Measurements from ENCODE around the gene C2CD3. TPM values are rescaled to one million over a fixed set of nuclear protein-coding genes. Genes with fewer than 3 reads are reported as not detected.

The C2CD3 gene
- total and polyA plus RNA-seq, 2 donors, result 12.2 to 13.6 TPM

- Histone ChIP-seq H3K4me3 (ENCODE audit: low read length in 2 of 2) (no peak overlapping the region), H3K27me3 (ENCODE audit: control insufficient read depth in 2 of 2, insufficient read depth in 1 of 2, low read length in 1 of 2) (no peaks in the 10 kb centered on the region), H3K9me3 (ENCODE audit: control insufficient read depth in 2 of 2, insufficient read depth in 1 of 2, low read length in 1 of 2) (no peaks in the 10 kb centered on the region), H3K4me1 (ENCODE audit: control insufficient read depth in 2 of 2, insufficient read depth in 2 of 2, low read length in 2 of 2) (no peaks in the 10 kb centered on the region), H3K36me3 (ENCODE audit: control insufficient read depth in 2 of 2, insufficient read depth in 2 of 2, low read length in 1 of 2) (peaks cover 8 to 58% of the 10 kb centered on the region in 2 donors), H3K27ac (ENCODE audit: low read depth in 1 of 2, low read length in 1 of 2) (no peak overlapping the region)
- 100% methylated on average over 1 of the region's 1 CpG for WGBS
- DNase-seq (ENCODE audit: low read depth in 6 of 9, low spot score in 9 of 9), result no peak
Measured at GRCh38 chr11:74106124-74106523, 64.7 kb downstream of the C2CD3 start.

DNA sequence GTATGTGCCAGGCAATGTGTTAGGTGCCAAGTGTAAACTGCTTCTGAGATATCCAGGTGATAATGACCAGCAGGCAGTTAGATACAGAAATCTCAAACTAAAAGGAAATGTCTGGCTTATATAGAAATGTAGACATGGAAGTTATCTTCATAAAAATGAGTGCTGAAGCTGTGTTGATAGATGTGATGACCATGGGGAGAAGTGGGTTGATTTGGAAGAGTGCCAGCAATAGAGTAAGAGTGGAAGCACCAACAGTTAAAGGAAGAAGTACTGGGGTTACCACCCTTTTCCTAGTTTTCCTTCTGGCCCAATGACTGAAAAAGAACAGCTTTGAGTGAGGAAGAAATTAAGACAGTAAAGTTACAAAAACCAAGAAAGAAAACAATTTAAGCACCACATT, 68.5 kb downstream of the C2CD3 start:
- no peaks in the 10 kb centered on the region for H3K9me3 ChIP-seq (ENCODE audit: control insufficient read depth in 2 of 2, insufficient read depth in 1 of 2, low read length in 1 of 2)
- no peak overlapping the region for H3K27ac ChIP-seq (ENCODE audit: low read depth in 1 of 2, low read length in 1 of 2)
- no peak overlapping the region for H3K4me3 ChIP-seq (ENCODE audit: low read length in 2 of 2)
- no peak for DNase-seq (ENCODE audit: low read depth in 6 of 9, low spot score in 9 of 9)
- peaks cover 11 to 74% of the 10 kb centered on the region in 2 donors for H3K36me3 ChIP-seq (ENCODE audit: control insufficient read depth in 2 of 2, insufficient read depth in 2 of 2, low read length in 1 of 2)
- no peaks in the 10 kb centered on the region for H3K27me3 ChIP-seq (ENCODE audit: control insufficient read depth in 2 of 2, insufficient read depth in 1 of 2, low read length in 1 of 2)
- no peaks in the 10 kb centered on the region for H3K4me1 ChIP-seq (ENCODE audit: control insufficient read depth in 2 of 2, insufficient read depth in 2 of 2, low read length in 2 of 2)

DNA sequence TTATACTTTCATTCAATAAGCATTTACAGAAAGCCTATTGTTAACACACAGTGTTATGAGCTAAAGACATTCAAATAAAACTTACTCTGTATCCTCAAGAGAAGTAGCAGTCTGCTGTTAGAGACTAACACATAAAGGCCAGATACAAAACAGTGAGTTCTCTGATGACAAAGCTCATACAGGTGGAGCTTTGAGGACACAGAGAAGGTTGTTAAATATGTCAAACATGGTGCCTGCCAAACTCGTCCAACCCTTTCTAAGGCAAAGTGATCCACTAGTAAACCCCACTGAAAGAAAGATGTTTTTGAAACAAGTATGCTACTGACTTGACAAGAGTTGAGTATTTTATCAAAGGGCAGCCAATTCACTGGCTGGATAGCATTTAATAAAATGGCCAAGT, 70.1 kb downstream of the C2CD3 start:
- Histone ChIP-seq H3K9me3 (ENCODE audit: control insufficient read depth in 2 of 2, insufficient read depth in 1 of 2, low read length in 1 of 2) (no peaks in the 10 kb centered on the region), H3K27ac (ENCODE audit: low read depth in 1 of 2, low read length in 1 of 2) (no peak overlapping the region), H3K4me1 (ENCODE audit: control insufficient read depth in 2 of 2, insufficient read depth in 2 of 2, low read length in 2 of 2) (no peaks in the 10 kb centered on the region), H3K4me3 (ENCODE audit: low read length in 2 of 2) (no peak overlapping the region), H3K36me3 (ENCODE audit: control insufficient read depth in 2 of 2, insufficient read depth in 2 of 2, low read length in 1 of 2) (peaks cover 11 to 72% of the 10 kb centered on the region in 2 donors), H3K27me3 (ENCODE audit: control insufficient read depth in 2 of 2, insufficient read depth in 1 of 2, low read length in 1 of 2) (no peaks in the 10 kb centered on the region)
- no peak for DNase-seq (ENCODE audit: low read depth in 6 of 9, low spot score in 9 of 9)
- whole genome bisulfite sequencing, result 97% methylated on average over 1 of the region's 1 CpG

DNA sequence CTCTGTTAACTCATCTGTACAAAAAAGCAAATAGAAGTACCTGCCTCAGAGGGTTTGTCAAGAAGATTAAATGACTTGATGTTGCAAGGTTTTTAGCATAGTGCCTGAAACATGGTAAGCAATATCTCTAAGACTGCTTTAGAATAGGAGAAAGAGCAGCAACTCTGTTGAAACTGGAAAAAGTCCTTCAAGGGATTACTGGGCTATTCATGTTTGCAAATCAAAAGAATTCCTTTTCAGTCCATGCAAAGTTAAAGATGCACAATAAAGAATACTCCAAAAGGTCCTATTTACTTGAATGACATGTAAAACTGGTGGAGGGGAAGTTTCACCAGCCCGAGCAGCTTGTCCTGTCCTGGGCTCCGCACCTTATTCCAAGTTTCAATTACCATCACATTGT, 70.6 kb downstream of the C2CD3 start:
- peaks cover 11 to 69% of the 10 kb centered on the region in 2 donors for H3K36me3 ChIP-seq (ENCODE audit: control insufficient read depth in 2 of 2, insufficient read depth in 2 of 2, low read length in 1 of 2)
- WGBS, result 99% methylated on average over 2 of the region's 2 CpGs

DNA sequence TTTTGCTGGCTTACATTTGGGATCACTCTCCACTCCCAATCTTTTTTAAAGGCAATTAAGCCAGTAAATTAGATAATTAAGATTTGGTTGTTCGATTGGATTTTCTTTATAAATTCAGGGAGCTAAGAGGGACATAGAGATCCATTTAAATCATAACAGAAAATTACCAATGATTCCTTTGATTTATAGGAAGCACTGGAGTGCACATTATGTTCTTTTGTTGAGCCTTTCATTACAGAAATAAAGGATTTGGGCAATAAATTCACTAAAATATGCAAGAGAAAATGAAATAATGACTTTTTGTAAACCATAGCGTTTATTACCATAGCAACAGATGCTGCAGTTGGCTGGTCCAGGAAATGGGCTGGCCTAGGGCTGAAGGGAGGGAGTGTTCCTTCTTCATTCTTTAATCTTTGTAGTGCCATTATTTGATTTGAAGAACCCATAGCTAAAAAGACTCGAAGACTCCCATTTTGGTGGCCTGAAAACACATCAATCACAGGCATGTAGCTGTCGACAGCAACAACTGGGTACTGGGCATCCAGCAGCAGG, 73.0 kb downstream of the C2CD3 start:
- H3K36me3 ChIP-seq (ENCODE audit: control insufficient read depth in 2 of 2, insufficient read depth in 2 of 2, low read length in 1 of 2), result peaks cover 12 to 67% of the 10 kb centered on the region in 2 donors

More for the DNA sequence above, 70.6 kb downstream of the C2CD3 start:
- Histone ChIP-seq H3K27me3 (ENCODE audit: control insufficient read depth in 2 of 2, insufficient read depth in 1 of 2, low read length in 1 of 2) (no peaks in the 10 kb centered on the region), H3K4me1 (ENCODE audit: control insufficient read depth in 2 of 2, insufficient read depth in 2 of 2, low read length in 2 of 2) (no peaks in the 10 kb centered on the region), H3K4me3 (ENCODE audit: low read length in 2 of 2) (no peak overlapping the region), H3K27ac (ENCODE audit: low read depth in 1 of 2, low read length in 1 of 2) (no peak overlapping the region), H3K9me3 (ENCODE audit: control insufficient read depth in 2 of 2, insufficient read depth in 1 of 2, low read length in 1 of 2) (no peaks in the 10 kb centered on the region)
- no peak for DNase-seq (ENCODE audit: low read depth in 6 of 9, low spot score in 9 of 9)

GRCh38 chr11:74094393-74094792, 76.4 kb downstream of the C2CD3 start:
- H3K4me3 ChIP-seq (ENCODE audit: low read length in 2 of 2), result no peak overlapping the region
- H3K27me3 ChIP-seq (ENCODE audit: control insufficient read depth in 2 of 2, insufficient read depth in 1 of 2, low read length in 1 of 2), result no peaks in the 10 kb centered on the region
- no peak for DNase-seq (ENCODE audit: low read depth in 6 of 9, low spot score in 9 of 9)
- no peaks in the 10 kb centered on the region for H3K9me3 ChIP-seq (ENCODE audit: control insufficient read depth in 2 of 2, insufficient read depth in 1 of 2, low read length in 1 of 2)
- peaks cover 17 to 72% of the 10 kb centered on the region in 2 donors for H3K36me3 ChIP-seq (ENCODE audit: control insufficient read depth in 2 of 2, insufficient read depth in 2 of 2, low read length in 1 of 2)
- peaks cover 0 to 4% of the 10 kb centered on the region in 2 donors for H3K4me1 ChIP-seq (ENCODE audit: control insufficient read depth in 2 of 2, insufficient read depth in 2 of 2, low read length in 2 of 2)
- 98% methylated on average over 4 of the region's 4 CpGs for WGBS
- H3K27ac ChIP-seq (ENCODE audit: low read depth in 1 of 2, low read length in 1 of 2), result no peak overlapping the region

More for the DNA sequence above, 73.0 kb downstream of the C2CD3 start:
- DNase-seq (ENCODE audit: low read depth in 6 of 9, low spot score in 9 of 9), result no peak
- 95% methylated on average over 4 of the region's 4 CpGs for WGBS
- Histone ChIP-seq H3K27ac (ENCODE audit: low read depth in 1 of 2, low read length in 1 of 2) (no peak overlapping the region), H3K4me3 (ENCODE audit: low read length in 2 of 2) (no peak overlapping the region), H3K4me1 (ENCODE audit: control insufficient read depth in 2 of 2, insufficient read depth in 2 of 2, low read length in 2 of 2) (no peaks in the 10 kb centered on the region), H3K27me3 (ENCODE audit: control insufficient read depth in 2 of 2, insufficient read depth in 1 of 2, low read length in 1 of 2) (no peaks in the 10 kb centered on the region), H3K9me3 (ENCODE audit: control insufficient read depth in 2 of 2, insufficient read depth in 1 of 2, low read length in 1 of 2) (no peaks in the 10 kb centered on the region)

DNA sequence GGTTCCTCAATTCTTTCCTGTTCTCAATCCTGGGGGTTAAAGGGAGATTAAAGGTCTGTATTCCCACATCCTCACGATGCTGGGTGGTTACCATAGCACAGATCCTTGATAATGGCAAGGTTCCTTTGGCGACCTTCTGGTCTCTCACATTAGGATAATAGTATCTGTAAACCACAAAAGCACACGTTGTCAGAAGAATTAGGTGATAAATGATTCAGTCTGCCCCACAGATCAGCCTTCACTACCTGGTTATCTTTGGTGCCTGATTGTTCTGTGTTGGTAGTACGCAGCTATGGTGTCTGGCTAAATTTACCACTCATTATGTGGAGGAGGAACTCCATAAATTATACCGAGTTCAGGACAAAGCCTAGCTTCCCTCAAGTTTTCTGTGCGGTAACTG, 78.4 kb downstream of the C2CD3 start:
- no peak for DNase-seq (ENCODE audit: low read depth in 6 of 9, low spot score in 9 of 9)
- WGBS, result 88% methylated on average over 6 of the region's 6 CpGs
- no peak overlapping the region for H3K4me3 ChIP-seq (ENCODE audit: low read length in 2 of 2)

GRCh38 chr11:74091549-74091948, 79.3 kb downstream of the C2CD3 start:
- Histone ChIP-seq H3K4me1 (ENCODE audit: control insufficient read depth in 2 of 2, insufficient read depth in 2 of 2, low read length in 2 of 2) (peaks cover 0 to 4% of the 10 kb centered on the region in 2 donors), H3K4me3 (ENCODE audit: low read length in 2 of 2) (no peak overlapping the region), H3K9me3 (ENCODE audit: control insufficient read depth in 2 of 2, insufficient read depth in 1 of 2, low read length in 1 of 2) (no peaks in the 10 kb centered on the region), H3K36me3 (ENCODE audit: control insufficient read depth in 2 of 2, insufficient read depth in 2 of 2, low read length in 1 of 2) (peaks cover 17 to 65% of the 10 kb centered on the region in 2 donors), H3K27me3 (ENCODE audit: control insufficient read depth in 2 of 2, insufficient read depth in 1 of 2, low read length in 1 of 2) (no peaks in the 10 kb centered on the region), H3K27ac (ENCODE audit: low read depth in 1 of 2, low read length in 1 of 2) (no peak overlapping the region)
- no peak for DNase-seq (ENCODE audit: low read depth in 6 of 9, low spot score in 9 of 9)
- WGBS, result 98% methylated on average over 1 of the region's 1 CpG

More for the DNA sequence above, 78.4 kb downstream of the C2CD3 start:
- Histone ChIP-seq H3K27me3 (ENCODE audit: control insufficient read depth in 2 of 2, insufficient read depth in 1 of 2, low read length in 1 of 2) (no peaks in the 10 kb centered on the region), H3K4me1 (ENCODE audit: control insufficient read depth in 2 of 2, insufficient read depth in 2 of 2, low read length in 2 of 2) (peaks cover 0 to 4% of the 10 kb centered on the region in 2 donors), H3K9me3 (ENCODE audit: control insufficient read depth in 2 of 2, insufficient read depth in 1 of 2, low read length in 1 of 2) (no peaks in the 10 kb centered on the region), H3K27ac (ENCODE audit: low read depth in 1 of 2, low read length in 1 of 2) (no peak overlapping the region), H3K36me3 (ENCODE audit: control insufficient read depth in 2 of 2, insufficient read depth in 2 of 2, low read length in 1 of 2) (peaks cover 17 to 62% of the 10 kb centered on the region in 2 donors)

DNA sequence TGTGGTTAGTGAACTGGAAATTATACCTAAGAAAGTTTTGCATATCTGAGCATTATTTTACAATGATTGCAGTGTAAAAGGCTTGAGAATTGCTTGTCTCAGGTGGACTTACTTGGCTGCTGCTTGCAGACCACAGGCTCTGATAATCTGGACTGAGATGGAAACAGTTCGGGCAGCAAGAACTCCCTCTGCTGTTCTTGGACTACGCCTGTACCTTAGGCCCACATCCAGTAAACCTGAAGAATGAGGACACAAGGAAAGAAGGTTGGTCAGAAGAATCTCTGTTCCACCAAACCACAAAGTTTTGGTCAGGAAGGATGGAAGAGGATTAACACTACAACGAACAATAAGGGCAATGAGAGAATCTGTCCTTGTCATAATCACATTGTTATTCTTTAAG, 80.1 kb downstream of the C2CD3 start:
- WGBS, result 96% methylated on average over 3 of the region's 3 CpGs
- peaks cover 24 to 69% of the 10 kb centered on the region in 2 donors for H3K36me3 ChIP-seq (ENCODE audit: control insufficient read depth in 2 of 2, insufficient read depth in 2 of 2, low read length in 1 of 2)

More for the DNA sequence above, 80.1 kb downstream of the C2CD3 start:
- peaks cover 0 to 4% of the 10 kb centered on the region in 2 donors for H3K4me1 ChIP-seq (ENCODE audit: control insufficient read depth in 2 of 2, insufficient read depth in 2 of 2, low read length in 2 of 2)
- no peaks in the 10 kb centered on the region for H3K27me3 ChIP-seq (ENCODE audit: control insufficient read depth in 2 of 2, insufficient read depth in 1 of 2, low read length in 1 of 2)
- no peak overlapping the region for H3K27ac ChIP-seq (ENCODE audit: low read depth in 1 of 2, low read length in 1 of 2)
- DNase-seq (ENCODE audit: low read depth in 6 of 9, low spot score in 9 of 9), result no peak
- H3K4me3 ChIP-seq (ENCODE audit: low read length in 2 of 2), result no peak overlapping the region
- H3K9me3 ChIP-seq (ENCODE audit: control insufficient read depth in 2 of 2, insufficient read depth in 1 of 2, low read length in 1 of 2), result no peaks in the 10 kb centered on the region
